Hematopoietic multipotent progenitor cell treated with erythropoietin and hydrocortisone succinate and interleukin-3 and kit ligand, for 4 days (in vitro differentiated cells): ENCODE results near the gene FAM222B.

Source experiments
- DNase-seq: peaks from one replicate; pipeline ENCODE4 v3.0.0-alpha.2; 2015

Gene FAM222B

GRCh38 chr17:28763804-28764266 is 78.8 kb downstream of the FAM222B start:
- DNase-seq = peak; percentile 93

- DNase-seq = no peak
Observed at GRCh38 chr17:28763137-28763799, 79.3 kb downstream of the FAM222B start.

GRCh38 chr17:28760601-28761562 is 81.7 kb downstream of the FAM222B start:
- peak; percentile 78 for DNase-seq

- no peak for DNase-seq
Observed at GRCh38 chr17:28759256-28759865, 83.2 kb downstream of the FAM222B start.

DNA sequence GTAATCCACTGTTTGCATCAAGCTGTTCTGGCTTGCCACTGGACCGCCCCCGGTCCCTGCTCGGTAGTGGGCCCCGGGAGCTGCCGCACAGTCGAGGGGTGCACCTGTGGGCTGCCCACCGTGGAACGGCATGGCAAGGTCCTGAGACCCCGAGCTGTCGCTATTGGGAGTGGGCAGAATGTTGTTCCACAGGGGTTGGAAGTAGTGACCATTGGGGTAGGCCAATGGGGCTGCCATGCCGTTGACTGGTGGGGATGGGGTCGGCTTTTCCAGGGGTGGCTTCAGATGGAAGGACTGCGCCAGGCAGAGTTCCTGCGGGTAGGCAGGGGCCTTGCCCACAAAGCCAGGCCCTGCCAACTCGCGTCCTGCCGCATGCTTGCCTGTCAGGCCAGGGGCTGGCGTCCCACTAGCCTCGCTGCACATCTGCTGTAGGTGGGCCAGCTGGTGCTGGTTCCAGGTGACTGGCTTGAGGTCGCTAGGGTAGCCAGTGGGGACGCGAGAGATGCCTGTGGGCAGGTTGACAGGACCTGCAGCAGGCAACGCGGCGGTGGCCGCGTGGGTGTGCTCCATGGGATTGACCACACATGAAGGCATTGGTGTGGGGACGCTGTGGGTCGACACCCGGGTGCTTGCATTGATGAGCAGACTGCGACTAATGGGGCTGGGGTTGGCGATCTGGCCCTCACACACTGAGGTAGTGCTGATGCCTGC is 84.0 kb downstream of the FAM222B start:
- no peak for DNase-seq

DNA sequence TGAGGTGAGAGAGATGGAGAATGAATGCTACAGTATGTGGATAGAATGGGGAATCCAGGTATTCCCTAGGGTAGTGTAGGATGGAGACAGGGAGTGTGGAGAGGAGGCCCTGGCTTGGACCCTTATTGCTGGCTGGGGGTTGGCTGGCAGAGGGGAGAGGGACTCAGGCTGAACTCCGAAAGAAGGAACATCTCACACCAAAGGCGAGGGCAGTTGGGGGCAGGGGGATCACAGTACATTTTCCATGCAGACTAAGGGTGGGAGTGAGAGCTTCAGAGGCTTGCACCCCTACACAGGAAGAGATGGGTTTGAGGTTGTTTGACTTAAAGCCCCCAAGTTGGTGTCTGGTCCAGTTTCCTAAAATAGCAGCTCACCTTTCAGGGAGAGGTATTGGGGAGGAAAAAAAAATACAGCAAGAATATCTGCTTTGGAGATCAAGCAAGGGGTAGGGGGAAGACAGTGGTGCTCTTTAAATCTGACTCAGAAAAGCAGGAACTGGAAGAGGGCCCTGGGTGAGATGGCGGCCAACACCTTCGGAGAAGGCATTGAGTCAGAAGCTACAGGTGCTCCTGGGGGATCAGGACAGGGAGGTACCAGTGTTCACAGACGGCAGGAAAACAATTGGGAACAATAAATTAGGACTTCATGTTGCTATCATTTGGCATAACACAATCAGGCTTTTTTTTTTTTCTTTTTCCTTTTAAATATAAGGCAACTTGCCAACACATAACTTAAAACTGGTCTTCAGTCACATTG is 86.4 kb downstream of the FAM222B start:
- DNase-seq = no peak

- DNase-seq = no peak
Observed at GRCh38 chr17:28755486-28755885, 87.1 kb downstream of the FAM222B start.

DNA sequence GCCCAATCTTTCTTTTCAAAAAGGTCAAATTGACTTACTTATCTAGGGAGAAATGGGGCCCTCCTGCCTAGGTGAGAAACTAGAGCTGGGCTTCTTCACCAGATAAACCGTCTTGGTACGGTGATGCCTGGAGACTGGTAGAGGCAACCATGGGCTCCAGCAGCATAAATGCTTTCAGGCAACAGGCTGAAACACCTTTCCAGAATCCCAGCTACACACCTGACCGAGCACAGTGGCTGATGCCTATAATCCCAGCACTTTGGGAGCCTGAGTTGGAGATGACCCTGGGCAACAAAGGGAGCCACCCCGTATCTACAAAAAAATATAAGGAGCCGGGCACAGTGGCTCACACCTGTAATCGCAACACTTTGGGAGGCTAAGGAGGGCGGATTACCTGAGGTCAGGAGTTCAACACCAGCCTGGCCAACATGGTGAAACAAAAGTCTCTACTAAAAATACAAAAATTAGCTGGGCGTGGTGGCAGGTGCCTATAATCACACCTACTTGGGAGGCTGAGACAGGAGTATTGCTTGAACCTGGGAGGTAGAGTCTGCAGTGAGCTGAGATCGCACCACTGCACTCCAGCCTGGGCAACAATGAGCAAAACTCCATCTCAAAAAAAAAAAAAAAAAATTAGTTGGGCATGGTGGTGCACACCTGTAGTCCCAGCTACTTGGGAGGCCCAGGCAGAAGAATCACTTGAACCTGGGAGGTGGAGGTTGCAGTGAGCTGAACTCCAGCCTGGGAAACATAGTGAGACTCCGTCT is 90.8 kb downstream of the FAM222B start:
- no peak for DNase-seq

- DNase-seq = peak; percentile 96
Observed at GRCh38 chr17:28750178-28751047, 92.2 kb downstream of the FAM222B start.

DNA sequence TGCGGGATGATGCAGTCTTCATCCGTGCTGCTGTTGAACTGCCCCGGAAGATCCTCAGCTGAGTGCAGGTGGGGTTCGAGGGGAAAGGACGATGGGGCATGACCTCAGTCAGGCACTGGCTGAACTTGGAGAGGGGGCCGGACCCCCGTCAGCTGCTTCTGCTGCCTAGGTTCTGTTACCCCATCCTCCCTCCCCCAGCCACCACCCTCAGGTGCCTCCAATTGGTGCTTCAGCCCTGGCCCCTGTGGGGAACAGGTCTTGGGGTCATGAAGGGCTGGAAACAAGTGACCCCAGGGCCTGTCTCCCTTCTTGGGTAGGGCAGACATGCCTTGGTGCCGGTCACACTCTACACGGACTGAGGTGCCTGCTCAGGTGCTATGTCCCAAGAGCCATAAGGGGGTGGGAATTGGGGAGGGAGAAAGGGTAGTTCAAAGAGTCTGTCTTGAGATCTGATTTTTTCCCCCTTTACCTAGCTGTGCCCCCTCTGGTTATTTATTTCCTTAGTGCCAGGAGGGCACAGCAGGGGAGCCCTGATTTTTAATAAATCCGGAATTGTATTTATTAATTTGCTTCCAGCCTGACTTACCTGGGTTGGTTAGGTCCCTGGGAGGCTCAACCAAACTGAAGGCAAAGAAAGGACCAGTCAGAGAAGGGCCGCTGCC is 92.9 kb downstream of the FAM222B start:
- DNase-seq = no peak

DNA sequence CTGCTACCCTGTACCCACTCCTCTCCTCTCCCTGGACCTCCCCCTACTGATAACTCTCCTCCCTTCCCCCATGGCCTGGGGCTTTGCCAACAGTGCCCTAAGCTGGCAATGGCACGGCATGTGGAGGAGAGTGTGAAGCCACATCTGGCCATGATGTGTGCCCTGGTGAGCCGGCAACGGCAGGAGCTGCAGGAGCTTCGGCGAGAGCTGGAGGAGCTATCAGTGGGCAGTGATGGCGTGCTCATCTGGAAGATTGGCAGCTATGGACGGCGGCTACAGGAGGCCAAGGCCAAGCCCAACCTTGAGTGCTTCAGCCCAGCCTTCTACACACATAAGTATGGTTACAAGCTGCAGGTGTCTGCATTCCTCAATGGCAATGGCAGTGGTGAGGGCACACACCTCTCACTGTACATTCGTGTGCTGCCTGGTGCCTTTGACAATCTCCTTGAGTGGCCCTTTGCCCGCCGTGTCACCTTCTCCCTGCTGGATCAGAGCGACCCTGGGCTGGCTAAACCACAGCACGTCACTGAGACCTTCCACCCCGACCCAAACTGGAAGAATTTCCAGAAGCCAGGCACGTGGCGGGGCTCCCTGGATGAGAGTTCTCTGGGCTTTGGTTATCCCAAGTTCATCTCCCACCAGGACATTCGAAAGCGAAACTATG is 93.6 kb downstream of the FAM222B start:
- DNase-seq = no peak

DNA sequence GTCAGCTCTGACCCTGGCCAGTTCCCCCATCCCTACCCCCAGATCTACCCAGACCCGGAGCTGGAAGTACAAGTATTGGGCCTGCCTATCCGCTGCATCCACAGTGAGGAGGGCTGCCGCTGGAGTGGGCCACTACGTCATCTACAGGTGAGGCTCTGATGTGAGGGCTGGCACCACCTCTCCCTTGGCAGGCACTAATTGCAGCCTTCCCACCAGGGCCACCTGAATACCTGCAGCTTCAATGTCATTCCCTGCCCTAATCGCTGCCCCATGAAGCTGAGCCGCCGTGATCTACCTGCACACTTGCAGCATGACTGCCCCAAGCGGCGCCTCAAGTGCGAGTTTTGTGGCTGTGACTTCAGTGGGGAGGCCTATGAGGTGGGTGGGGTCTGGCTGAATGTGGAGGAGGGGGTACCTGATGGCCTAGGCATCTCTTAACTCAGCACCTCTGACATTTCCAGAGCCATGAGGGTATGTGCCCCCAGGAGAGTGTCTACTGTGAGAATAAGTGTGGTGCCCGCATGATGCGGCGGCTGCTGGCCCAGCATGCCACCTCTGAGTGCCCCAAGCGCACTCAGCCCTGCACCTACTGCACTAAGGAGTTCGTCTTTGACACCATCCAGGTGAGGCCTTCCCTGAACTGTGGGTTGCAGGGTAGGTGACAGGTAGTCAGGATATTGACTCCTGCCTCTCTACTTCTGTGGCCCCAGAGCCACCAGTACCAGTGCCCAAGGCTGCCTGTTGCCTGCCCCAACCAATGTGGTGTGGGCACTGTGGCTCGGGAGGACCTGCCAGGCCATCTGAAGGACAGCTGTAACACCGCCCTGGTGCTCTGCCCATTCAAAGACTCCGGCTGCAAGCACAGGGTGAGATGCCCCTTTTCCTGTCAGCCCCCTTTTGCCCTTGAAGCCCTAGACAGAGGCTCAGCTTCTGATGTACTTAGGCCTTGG is 94.5 kb downstream of the FAM222B start:
- DNase-seq = no peak

GRCh38 chr17:28747051-28747691 is 95.4 kb downstream of the FAM222B start:
- DNase-seq = no peak

GRCh38 chr17:28746611-28747050 is 96.0 kb downstream of the FAM222B start:
- DNase-seq = no peak

DNA sequence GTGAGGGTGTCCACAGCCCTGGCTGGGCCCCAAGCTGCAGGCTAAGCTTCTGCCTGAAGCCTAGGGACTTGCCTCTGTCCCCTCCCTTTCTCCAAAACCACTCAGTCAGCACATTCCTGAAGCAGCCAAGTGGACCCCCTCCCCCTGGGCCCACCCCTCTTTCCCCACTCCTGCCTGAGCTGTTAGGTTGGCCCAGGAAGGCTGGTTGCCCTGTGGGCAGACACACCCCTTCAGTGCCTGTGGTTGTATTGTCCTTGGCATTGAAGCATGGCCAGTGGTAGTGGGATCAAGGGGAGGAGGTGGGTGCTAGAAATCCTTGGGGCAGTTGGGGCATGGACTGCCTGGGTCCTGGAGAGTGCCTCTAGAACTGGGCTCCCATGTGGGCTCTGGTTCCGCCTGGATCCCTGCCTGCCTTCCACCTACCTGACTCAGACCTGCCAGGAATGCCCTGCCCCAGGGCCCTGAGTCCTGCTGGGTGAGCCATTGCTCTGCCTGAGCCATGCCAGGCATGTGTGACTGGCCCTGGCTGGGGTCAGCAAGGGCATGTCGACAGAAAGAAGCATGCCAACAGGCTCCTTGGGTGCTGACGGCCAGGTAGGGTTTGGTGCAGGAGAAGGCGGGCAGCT is 96.7 kb downstream of the FAM222B start:
- no peak for DNase-seq

DNA sequence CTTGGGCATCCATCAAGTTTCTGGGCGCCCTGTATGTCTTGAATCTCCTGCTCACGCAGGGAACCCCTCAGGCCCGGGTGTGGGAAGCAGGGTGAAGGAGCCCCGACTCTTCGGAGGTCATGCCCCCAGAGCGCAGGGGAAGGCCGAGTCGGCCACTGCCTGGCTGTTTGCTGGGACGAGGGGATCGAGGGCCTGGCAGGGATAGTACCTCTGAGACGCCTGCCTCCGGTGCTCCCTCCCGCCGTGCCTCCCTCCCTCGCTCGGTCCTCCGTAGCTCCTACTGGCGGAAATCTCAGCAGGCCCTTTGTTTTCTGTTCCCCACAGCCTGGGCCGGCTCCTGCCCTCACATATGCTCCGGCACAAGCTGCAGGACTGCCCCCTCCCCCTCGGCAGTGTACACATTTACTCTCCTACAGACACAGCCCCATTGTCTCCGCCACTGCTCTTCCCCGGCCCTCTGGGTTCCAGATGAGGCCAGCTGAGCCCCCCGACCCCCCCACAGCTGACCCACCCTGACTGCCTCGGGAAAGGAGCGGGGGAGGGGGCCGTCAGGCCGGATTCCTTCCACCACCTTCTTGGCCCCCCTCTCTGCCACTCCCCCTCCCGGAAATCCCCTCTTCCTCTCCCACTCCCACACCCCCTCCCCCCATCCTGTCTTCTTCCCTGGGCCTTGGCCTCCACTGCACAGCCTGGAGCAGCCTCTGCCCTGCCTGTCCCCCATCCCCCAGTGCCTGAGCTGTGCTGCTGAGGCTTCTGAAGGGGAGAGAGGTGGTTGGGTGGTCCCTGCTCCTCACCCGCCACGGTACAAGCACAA is 97.4 kb downstream of the FAM222B start:
- peak; percentile 57 for DNase-seq
